Naive thymus-derived CD4-positive, alpha-beta T cell (primary cell): ENCODE data around the gene RNF207. TPM values are rescaled to one million over a fixed set of nuclear protein-coding genes. Genes with fewer than 3 reads are reported as not detected.

Experiments used
- ATAC-seq: fragments of 150-1000 bp; cut with Tn5 transposase; 2 replicates; pipeline ENCODE4 v1.10.0; 2021; ENCODE audit warnings: mild to moderate bottlenecking, moderate library complexity
- CTCF ChIA-PET: fragments of 350-600 bp; sonication (Branson Sonifier 250); formaldehyde crosslinking; loops from one replicate; lab custom pipeline; 2021; ENCODE audit warnings: antibody characterized with exemption; lab: Charles Lee
- POLR2A ChIA-PET: fragments of 350-600 bp; sonication (Branson Sonifier 250); formaldehyde crosslinking; loops from one replicate; lab custom pipeline; 2021; ENCODE audit warnings: antibody characterized with exemption, inconsistent platforms; lab: Charles Lee
- DNase-seq, 9 donors: peaks; one replicate each; pipeline versions ENCODE4 v3.0.0 to v3.0.0-alpha.2; 2020 to 2022; ENCODE audit warnings: mixed read lengths in 1 of 9
- H3K27ac ChIP-seq: one replicate; pipeline ENCODE4 v1.7.0; 2013; ENCODE audit warnings: mild to moderate bottlenecking, low read depth, low read length, moderate library complexity
- H3K27me3 ChIP-seq, 2 donors: one replicate each; pipeline ENCODE4 v1.7.0; 2013; ENCODE audit warnings: low read length in 2 of 2, mild to moderate bottlenecking in 2 of 2, moderate library complexity in 2 of 2; ENCODE audit not compliant: control insufficient read depth in 2 of 2, insufficient read depth in 2 of 2
- H3K36me3 ChIP-seq, 3 experiments: 1 replicate in 2 of 3; 2 replicates in 1 of 3; pipeline ENCODE4 v1.7.0; 2013; ENCODE audit warnings: low read length in 3 of 3, mild to moderate bottlenecking in 3 of 3, moderate library complexity in 1 of 3; ENCODE audit not compliant: insufficient read depth in 3 of 3, control insufficient read depth in 2 of 3
- H3K4me1 ChIP-seq, 2 donors: one replicate each; pipeline ENCODE4 v1.7.0; 2013; ENCODE audit warnings: low read length in 2 of 2, mild to moderate bottlenecking in 2 of 2, moderate library complexity in 1 of 2; ENCODE audit not compliant: control insufficient read depth in 2 of 2, insufficient read depth in 2 of 2
- H3K4me3 ChIP-seq: 2 replicates; pipeline ENCODE4 v1.7.0; 2013; ENCODE audit warnings: mild to moderate bottlenecking, low read length
- H3K9me3 ChIP-seq, 3 experiments: 1 replicate in 2 of 3; 2 replicates in 1 of 3; pipeline ENCODE4 v1.7.0; 2013; ENCODE audit warnings: low read length in 3 of 3; ENCODE audit not compliant: control insufficient read depth in 2 of 3
- H3K27ac Mint-ChIP-seq, 9 donors: one replicate each; pipeline ENCODE4 v1.8.0; 2020 to 2022; ENCODE audit warnings: mixed read lengths in 9 of 9, mild to moderate bottlenecking in 8 of 9, moderate library complexity in 5 of 9, inconsistent platforms in 2 of 9
- H3K27me3 Mint-ChIP-seq, 5 donors: one replicate each; pipeline ENCODE4 v1.8.0; 2021 to 2022; ENCODE audit warnings: mixed read lengths in 5 of 5, mild to moderate bottlenecking in 1 of 5
- H3K36me3 Mint-ChIP-seq, 5 donors: one replicate each; pipeline ENCODE4 v1.8.0; 2020 to 2022; ENCODE audit warnings: mixed read lengths in 5 of 5, mild to moderate bottlenecking in 3 of 5, inconsistent platforms in 1 of 5
- H3K4me1 Mint-ChIP-seq, 7 donors: one replicate each; pipeline ENCODE4 v1.8.0; 2020 to 2022; ENCODE audit warnings: mixed read lengths in 7 of 7, mild to moderate bottlenecking in 3 of 7, inconsistent platforms in 1 of 7
- H3K4me3 Mint-ChIP-seq, 10 donors: one replicate each; pipeline ENCODE4 v1.8.0; 2020 to 2022; ENCODE audit warnings: mild to moderate bottlenecking in 10 of 10, mixed read lengths in 10 of 10, moderate library complexity in 6 of 10, inconsistent platforms in 2 of 10
- H3K9me3 Mint-ChIP-seq, 11 donors: one replicate each; pipeline ENCODE4 v1.8.0; 2020 to 2022; ENCODE audit warnings: mixed read lengths in 11 of 11, mild to moderate bottlenecking in 4 of 11, inconsistent platforms in 1 of 11, moderate library complexity in 1 of 11
- intact Hi-C, 2 donors: fragments of 100-400 bp; cut with micrococcal nuclease; formaldehyde crosslinking; loops; one replicate each; pipeline ENCODE4 v1.15.1; 2023
- polyA plus RNA-seq, 2 donors: library from polyadenylated mRNA; unstranded; fragments of 300-500 nt; fragmentation: Illumina TruSeq; gene quantifications; one replicate each; pipeline ENCODE4 v1.2.3, GENCODE V29; 2021
- total RNA-seq, 6 experiments: library from RNA in 5 of 6; stranded (reverse) in 5 of 6; gene quantifications; 1 replicate in 5 of 6; 2 replicates in 1 of 6; pipeline ENCODE4 v1.2.3 and lab custom pipeline; 2021 to 2026

RNF207 gene
- total and polyA plus RNA-seq, 7 experiments from 2014 or later: 0.09 to 83.6 (median 0.81) TPM

GRCh38 chr1:6174621-6175410 lies 31.1 kb upstream of the RNF207 start:
- Histone ChIP-seq H3K27ac (no peak overlapping the region), H3K36me3 (no peaks in the 10 kb centered on the region), H3K9me3 (peaks cover 0 to 3% (median 0%) of the 10 kb centered on the region in 3 experiments), H3K27me3 (peaks cover 0 to 9% of the 10 kb centered on the region in 2 donors), H3K4me1 (no peaks in the 10 kb centered on the region), H3K4me3 (no peak overlapping the region)
- H3K27ac Mint-ChIP-seq: no peak overlapping the region
- intact Hi-C loops: no loop called here
- ChIA-PET CTCF (interaction anchor here (0.8 kb wide), 1 partner anchor 140 kb away, joined by 6 read pairs; no protein-coding TSS in a partner anchor), POLR2A (no interaction called here)
- H3K4me1 Mint-ChIP-seq: peaks cover 0 to 18% (median 13%) of the 10 kb centered on the region in 7 donors
- DNase-seq (no peak), ATAC-seq (no peak)
- H3K36me3 Mint-ChIP-seq: peaks cover 0 to 5% (median 0%) of the 10 kb centered on the region in 5 donors
- no peak overlapping the region for H3K4me3 Mint-ChIP-seq
- H3K27me3 Mint-ChIP-seq: peaks cover 24 to 35% (median 32%) of the 10 kb centered on the region in 5 donors
- H3K9me3 Mint-ChIP-seq: peaks cover 0 to 2% (median 0%) of the 10 kb centered on the region in 11 donors

- no peak for ATAC-seq
- H3K4me1 ChIP-seq: no peaks in the 10 kb centered on the region
- no peak for DNase-seq
Measured at GRCh38 chr1:6175411-6175828, 30.5 kb upstream of the RNF207 start.

GRCh38 chr1:6176779-6177178 lies 29.1 kb upstream of the RNF207 start:
- CTCF ChIA-PET: no interaction called here
- Mint-ChIP-seq H3K4me3 (peak overlapping the region in 1 of 10 donors; percentile 29), H3K27ac (no peak overlapping the region), H3K4me1 (peaks cover 10 to 30% (median 26%) of the 10 kb centered on the region in 7 donors), H3K9me3 (peaks cover 0 to 4% (median 0%) of the 10 kb centered on the region in 11 donors), H3K27me3 (peaks cover 31 to 40% (median 37%) of the 10 kb centered on the region in 5 donors), H3K36me3 (peaks cover 0 to 5% (median 0%) of the 10 kb centered on the region in 5 donors)
- intact Hi-C loops: no loop called here
- Histone ChIP-seq H3K9me3 (peaks cover 0 to 3% (median 0%) of the 10 kb centered on the region in 3 experiments), H3K27me3 (peaks cover 3 to 13% of the 10 kb centered on the region in 2 donors), H3K27ac (no peak overlapping the region), H3K36me3 (no peaks in the 10 kb centered on the region), H3K4me3 (no peak overlapping the region), H3K4me1 (no peaks in the 10 kb centered on the region)
- ATAC-seq (no peak), DNase-seq (no peak)
- POLR2A ChIA-PET: no interaction called here

More at GRCh38 chr1:6175411-6175828, 30.5 kb upstream of the RNF207 start:
- intact Hi-C loops: no loop called here
- no peak overlapping the region for H3K27ac ChIP-seq
- peaks cover 0 to 9% of the 10 kb centered on the region in 2 donors for H3K27me3 ChIP-seq
- H3K4me3 ChIP-seq: no peak overlapping the region
- Mint-ChIP-seq H3K36me3 (peaks cover 0 to 5% (median 0%) of the 10 kb centered on the region in 5 donors), H3K4me1 (peaks cover 0 to 18% (median 13%) of the 10 kb centered on the region in 7 donors), H3K4me3 (no peak overlapping the region), H3K9me3 (peaks cover 0 to 2% (median 0%) of the 10 kb centered on the region in 11 donors), H3K27ac (no peak overlapping the region), H3K27me3 (peaks cover 24 to 35% (median 32%) of the 10 kb centered on the region in 5 donors)
- H3K36me3 ChIP-seq: no peaks in the 10 kb centered on the region
- peaks cover 0 to 3% (median 0%) of the 10 kb centered on the region in 3 experiments for H3K9me3 ChIP-seq
- POLR2A ChIA-PET: no interaction called here
- CTCF ChIA-PET: no interaction called here

- Mint-ChIP-seq H3K4me1 (peaks cover 10 to 32% (median 27%) of the 10 kb centered on the region in 7 donors), H3K36me3 (peaks cover 0 to 5% (median 0%) of the 10 kb centered on the region in 5 donors), H3K9me3 (peaks cover 0 to 2% (median 0%) of the 10 kb centered on the region in 11 donors), H3K27me3 (peaks cover 29 to 44% (median 33%) of the 10 kb centered on the region in 5 donors), H3K27ac (no peak overlapping the region), H3K4me3 (peak overlapping the region in 5 of 10 donors; percentile 7 to 84 (median 39))
- no peak for DNase-seq
- H3K4me3 ChIP-seq: no peak overlapping the region
- no peaks in the 10 kb centered on the region for H3K4me1 ChIP-seq
- peaks cover 3 to 13% of the 10 kb centered on the region in 2 donors for H3K27me3 ChIP-seq
- H3K36me3 ChIP-seq: no peaks in the 10 kb centered on the region
- no peak overlapping the region for H3K27ac ChIP-seq
- intact Hi-C loops: no loop called here
- no peak for ATAC-seq
- H3K9me3 ChIP-seq: peaks cover 0 to 3% (median 0%) of the 10 kb centered on the region in 3 experiments
- ChIA-PET POLR2A (no interaction called here), CTCF (no interaction called here)
Measured at GRCh38 chr1:6177681-6178380, 28.1 kb upstream of the RNF207 start.

GRCh38 chr1:6178751-6179563 lies 27.0 kb upstream of the RNF207 start:
- peak overlapping the region in 1 of 9 donors; percentile 47 for H3K27ac Mint-ChIP-seq
- peaks cover 0 to 2% (median 0%) of the 10 kb centered on the region in 11 donors for H3K9me3 Mint-ChIP-seq
- peaks cover 29 to 46% (median 33%) of the 10 kb centered on the region in 5 donors for H3K27me3 Mint-ChIP-seq
- no peaks in the 10 kb centered on the region for H3K36me3 ChIP-seq
- no peak for ATAC-seq
- H3K27me3 ChIP-seq: peaks cover 3 to 13% of the 10 kb centered on the region in 2 donors
- intact Hi-C loops: no loop called here
- H3K9me3 ChIP-seq: peaks cover 0 to 3% (median 0%) of the 10 kb centered on the region in 3 experiments
- CTCF ChIA-PET: no interaction called here
- peak overlapping the region in 9 of 10 donors; percentile 58 to 84 (median 71) for H3K4me3 Mint-ChIP-seq
- no peak for DNase-seq
- POLR2A ChIA-PET: no interaction called here
- H3K27ac ChIP-seq: no peak overlapping the region
- H3K4me1 Mint-ChIP-seq: peaks cover 10 to 36% (median 27%) of the 10 kb centered on the region in 7 donors
- H3K4me3 ChIP-seq: no peak overlapping the region
- H3K36me3 Mint-ChIP-seq: peaks cover 0 to 5% (median 0%) of the 10 kb centered on the region in 5 donors
- H3K4me1 ChIP-seq: no peaks in the 10 kb centered on the region
